Endometrium (tissue), 2 donors: ENCODE measurements around the gene HYAL3.
"Not testable (repeated sequence)": the region's sequence is repeated elsewhere in the genome, so short reads cannot be mapped to it uniquely, and the experiment has no call there.

Source experiments
- FAIRE-seq: peaks from 2 replicates; lab custom pipeline; 2012; peaks lifted over from hg19 to GRCh38; lab: Jason Lieb, UNC
- donor health status: control.
- donor health status: control.

The HYAL3 gene

GRCh38 chr3:50314342-50314741 is 15.1 kb upstream of the HYAL3 start:
- no peak for FAIRE-seq

GRCh38 chr3:50312041-50312440 is 12.8 kb upstream of the HYAL3 start:
- FAIRE-seq, result not testable (repeated sequence)

- FAIRE-seq, result no peak
Observed at GRCh38 chr3:50304601-50305000, 5.4 kb upstream of the HYAL3 start.

- no peak for FAIRE-seq
Observed at GRCh38 chr3:50303013-50303815, 4.0 kb upstream of the HYAL3 start, which contains the start of gene HYAL1. Gene HYAL1 (minus strand): TSS chr3:50303574. CDS start chr3:50302956, 618 bp downstream.

GRCh38 chr3:50302095-50303012 is 3.1 kb upstream of the HYAL3 start:
- no peak for FAIRE-seq

- no peak for FAIRE-seq
Observed at GRCh38 chr3:50300681-50301254, 1.6 kb upstream of the HYAL3 start.

- FAIRE-seq, result no peak
Observed at GRCh38 chr3:50299929-50300680, 900 bp upstream of the HYAL3 start.

GRCh38 chr3:50299638-50299928 is 378 bp upstream of the HYAL3 start:
- FAIRE-seq, result no peak

- no peak for FAIRE-seq
Observed at GRCh38 chr3:50297896-50298725, 1.1 kb downstream of the HYAL3 start.

- FAIRE-seq, result no peak
Observed at GRCh38 chr3:50297384-50297775, 1.8 kb downstream of the HYAL3 start.

GRCh38 chr3:50296721-50297383 is 2.4 kb downstream of the HYAL3 start:
- no peak for FAIRE-seq

GRCh38 chr3:50295553-50296431 is 3.4 kb downstream of the HYAL3 start:
- FAIRE-seq, result no peak

- no peak for FAIRE-seq
Observed at GRCh38 chr3:50294492-50295403, 4.5 kb downstream of the HYAL3 start.

GRCh38 chr3:50294089-50294488 is 5.1 kb downstream of the HYAL3 start:
- FAIRE-seq, result no peak

GRCh38 chr3:50293079-50293801 is 6.0 kb downstream of the HYAL3 start:
- no peak for FAIRE-seq

GRCh38 chr3:50292159-50293078 is 6.8 kb downstream of the HYAL3 start, which contains the start of gene IFRD2:
Gene IFRD2 (minus strand): TSS chr3:50292429. CDS start chr3:50292274, 155 bp downstream.
- FAIRE-seq, result peak; percentile 98
